ENCODE data around the gene SS18L1.

DNA sequence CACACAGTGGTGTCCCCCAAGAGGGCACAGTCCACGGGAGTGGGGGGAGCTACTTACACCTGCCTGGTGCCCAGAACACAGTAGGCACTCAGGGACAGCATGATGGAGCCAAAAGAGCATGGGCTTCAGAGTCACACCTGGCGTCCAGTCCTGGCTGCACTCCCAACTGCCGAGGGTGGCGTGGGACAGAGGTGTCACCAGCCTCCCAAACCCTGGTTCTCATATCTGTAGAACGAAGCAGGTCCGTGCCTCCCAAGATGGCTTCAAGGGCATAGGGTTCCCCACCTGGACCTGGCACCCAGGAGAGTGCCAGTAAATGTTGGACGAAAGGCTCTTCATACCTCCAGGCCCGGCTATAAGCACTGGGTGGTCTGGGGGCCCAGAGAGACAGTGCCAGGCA lies 67.6 kb downstream of the SS18L1 start:
- TF ChIP-seq POLR2AphosphoS5 (IDR thresholded peaks at IDR 0.05; ENCODE audit: low read depth, low read length) (no peak), EP300 (IDR thresholded peaks at IDR 0.05; ENCODE audit: borderline replicate concordance in 1 of 2, low read depth in 1 of 2, low read length in 1 of 2) (no peak), FOSL2 (IDR thresholded peaks at IDR 0.05; ENCODE audit: borderline replicate concordance, low read depth) (no peak), TAF1 (IDR thresholded peaks at IDR 0.05; ENCODE audit: borderline replicate concordance, low read depth, low read length) (no peak), MXI1 (IDR thresholded peaks at IDR 0.05; ENCODE audit: low read depth, low read length) (no peak), RFX5 (IDR thresholded peaks at IDR 0.05; ENCODE audit: low read length) (no peak)
- TF ChIP-seq, protein P1, sequence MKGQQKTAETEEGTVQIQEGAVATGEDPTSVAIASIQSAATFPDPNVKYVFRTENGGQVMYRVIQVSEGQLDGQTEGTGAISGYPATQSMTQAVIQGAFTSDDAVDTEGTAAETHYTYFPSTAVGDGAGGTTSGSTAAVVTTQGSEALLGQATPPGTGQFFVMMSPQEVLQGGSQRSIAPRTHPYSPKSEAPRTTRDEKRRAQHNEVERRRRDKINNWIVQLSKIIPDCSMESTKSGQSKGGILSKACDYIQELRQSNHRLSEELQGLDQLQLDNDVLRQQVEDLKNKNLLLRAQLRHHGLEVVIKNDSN (IDR thresholded peaks at IDR 0.05; ENCODE audit: borderline replicate concordance, low read depth): no peak
- TF ChIP-seq, protein P2, sequence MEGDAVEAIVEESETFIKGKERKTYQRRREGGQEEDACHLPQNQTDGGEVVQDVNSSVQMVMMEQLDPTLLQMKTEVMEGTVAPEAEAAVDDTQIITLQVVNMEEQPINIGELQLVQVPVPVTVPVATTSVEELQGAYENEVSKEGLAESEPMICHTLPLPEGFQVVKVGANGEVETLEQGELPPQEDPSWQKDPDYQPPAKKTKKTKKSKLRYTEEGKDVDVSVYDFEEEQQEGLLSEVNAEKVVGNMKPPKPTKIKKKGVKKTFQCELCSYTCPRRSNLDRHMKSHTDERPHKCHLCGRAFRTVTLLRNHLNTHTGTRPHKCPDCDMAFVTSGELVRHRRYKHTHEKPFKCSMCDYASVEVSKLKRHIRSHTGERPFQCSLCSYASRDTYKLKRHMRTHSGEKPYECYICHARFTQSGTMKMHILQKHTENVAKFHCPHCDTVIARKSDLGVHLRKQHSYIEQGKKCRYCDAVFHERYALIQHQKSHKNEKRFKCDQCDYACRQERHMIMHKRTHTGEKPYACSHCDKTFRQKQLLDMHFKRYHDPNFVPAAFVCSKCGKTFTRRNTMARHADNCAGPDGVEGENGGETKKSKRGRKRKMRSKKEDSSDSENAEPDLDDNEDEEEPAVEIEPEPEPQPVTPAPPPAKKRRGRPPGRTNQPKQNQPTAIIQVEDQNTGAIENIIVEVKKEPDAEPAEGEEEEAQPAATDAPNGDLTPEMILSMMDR (IDR thresholded peaks at IDR 0.05): no peak

Measured in SK-N-SH (cell line).